ENCODE measurements around the gene IKBIP. TPM values are rescaled to one million over a fixed set of nuclear protein-coding genes. Genes with fewer than 3 reads are reported as not detected.
A peak's percentile ranks its signal among the peaks of the same experiment; 100 is the strongest.

Gene IKBIP
- total and polyA plus RNA-seq, 9 of the 15 experiments (the other 6 are each of a cell fraction or from before 2014, with no cell fraction given) = 3.3 to 19.5 (median 14.9) TPM

GRCh38 chr12:98610596-98610995 is 34.0 kb downstream of the IKBIP start:
- Histone ChIP-seq H3K27me3 (ENCODE audit: control insufficient read depth in 2 of 2, insufficient read depth in 2 of 2, low read length in 2 of 2) (no peaks in the 10 kb centered on the region), H3K4me3 (no peak overlapping the region), H3K9me1 (ENCODE audit: control insufficient read depth, insufficient read depth, low read length) (no peaks in the 10 kb centered on the region), H4K20me1 (replicated peaks; ENCODE audit: control insufficient read depth, insufficient read depth, low read length) (no peaks in the 10 kb centered on the region), H3K36me3 (ENCODE audit: control insufficient read depth, insufficient read depth, low read length) (no peaks in the 10 kb centered on the region), H2AFZ (ENCODE audit: low read depth, low read length) (no peak overlapping the region), H3K9ac (ENCODE audit: insufficient read depth in 1 of 2, low read depth in 2 of 2, low read length in 2 of 2) (peak overlapping the region in 1 of 2 experiments; percentile 26; a peak in 1 of 4 replicates), H3K9me3 (replicated peaks; ENCODE audit: control insufficient read depth, insufficient read depth, low read depth, low read length) (no peaks in the 10 kb centered on the region), H3K27ac (ENCODE audit: extremely low read depth, low read depth, low read length) (no peak overlapping the region), H3K4me2 (ENCODE audit: insufficient read depth, low read length) (no peak overlapping the region), H3K4me1 (replicated peaks in 1 of 2; ENCODE audit: control insufficient read depth in 2 of 2, insufficient read depth in 2 of 2, low read length in 2 of 2) (no peaks in the 10 kb centered on the region; a peak in 1 of 5 replicates), H3K79me2 (ENCODE audit: control insufficient read depth, insufficient read depth, low read length) (no peaks in the 10 kb centered on the region)
- in situ Hi-C loops (cut with MboI) = no loop called here
- ChIA-PET POLR2A (interaction anchor here (9.6 kb wide), 1 partner anchor 15 kb away, joined by 96 read pairs; the partner anchor contains the start of gene SLC25A3), CTCF (ENCODE audit: low intra/inter-chr PET ratio) (no interaction called here)
- FAIRE-seq (no peak), DNase-seq (ENCODE audit: extremely low read depth in 1 of 4, low spot score in 3 of 4) (no peak), ATAC-seq (no peak)
- intact Hi-C loops (cut with micrococcal nuclease) = no loop called here
- no TSS peak for BruUV-seq (replicated peaks)
- no peak for TF ChIP-seq NR2C2 (CRISPR knock-in tag; IDR thresholded peaks at IDR 0.05)
- no peak for TF ChIP-seq NR2C2 (tag; IDR thresholded peaks at IDR 0.05)
- TF ChIP-seq ZBTB9 (CRISPR knock-in tag; IDR thresholded peaks at IDR 0.05) = no peak
- no peak for TF ChIP-seq ADNP (tag; IDR thresholded peaks at IDR 0.05)
- no peak for TF ChIP-seq ZNF589 (CRISPR knock-in tag; IDR thresholded peaks at IDR 0.05; ENCODE audit: low read depth)
- 45% methylated on average over 2 of the region's 2 CpGs for WGBS (ENCODE audit: insufficient coverage, low coverage, missing lambda C conversion rate)

Measured in K562 (cell line).